NCI-H2107 treated with DMSO at 0.1 percent for 48 hours (cell line): ENCODE data around the gene SLC35A3.
"Not testable (repeated sequence)": the region's sequence is repeated elsewhere in the genome, so short reads cannot be mapped to it uniquely, and the experiment has no call there.

Experiments used
- DNase-seq: peaks from one replicate; lab custom pipeline; 2025; ENCODE audit not compliant: unreplicated experiment; lab: John Stamatoyannopoulos, UW

Gene SLC35A3

DNA sequence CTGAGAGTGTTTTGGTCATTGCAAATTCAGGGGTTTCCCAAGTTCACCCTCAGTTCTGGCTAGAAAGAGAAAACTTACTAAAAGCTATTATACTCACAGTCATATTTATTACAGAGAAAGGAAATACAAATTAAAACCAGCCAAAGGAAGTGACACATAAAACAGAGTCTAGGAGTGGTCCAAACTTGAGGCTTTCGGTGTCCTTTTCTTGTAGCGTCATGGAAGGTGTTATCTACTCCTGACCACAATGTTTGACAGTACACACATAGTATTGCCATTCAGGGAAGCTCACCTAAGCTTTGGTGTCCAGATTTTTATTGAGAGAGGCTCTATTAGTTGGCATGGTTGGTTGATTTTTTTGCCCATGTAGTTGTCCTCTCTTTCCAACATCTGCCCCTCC, 59.0 kb downstream of the SLC35A3 start:
- no peak for DNase-seq

DNA sequence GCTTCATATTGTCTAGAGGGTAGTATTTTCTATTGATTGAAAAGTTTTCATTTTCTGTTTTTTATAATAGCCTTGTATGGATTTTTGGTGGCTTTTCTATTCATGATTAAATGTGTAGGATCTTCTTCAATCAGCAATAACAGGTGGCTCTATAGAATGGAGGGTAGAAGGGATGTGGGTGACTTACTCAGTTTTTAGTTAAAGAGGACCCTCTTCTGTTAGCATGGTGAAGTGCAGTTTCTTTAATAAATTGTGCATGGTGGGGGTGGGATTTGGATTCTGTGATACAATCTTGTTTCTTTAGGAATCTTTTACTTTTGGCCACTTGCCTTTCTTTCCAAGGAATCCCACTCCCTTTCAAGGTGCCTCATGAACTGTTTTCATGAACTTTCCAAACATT, 64.7 kb downstream of the SLC35A3 start:
- DNase-seq: peak; percentile 68

DNA sequence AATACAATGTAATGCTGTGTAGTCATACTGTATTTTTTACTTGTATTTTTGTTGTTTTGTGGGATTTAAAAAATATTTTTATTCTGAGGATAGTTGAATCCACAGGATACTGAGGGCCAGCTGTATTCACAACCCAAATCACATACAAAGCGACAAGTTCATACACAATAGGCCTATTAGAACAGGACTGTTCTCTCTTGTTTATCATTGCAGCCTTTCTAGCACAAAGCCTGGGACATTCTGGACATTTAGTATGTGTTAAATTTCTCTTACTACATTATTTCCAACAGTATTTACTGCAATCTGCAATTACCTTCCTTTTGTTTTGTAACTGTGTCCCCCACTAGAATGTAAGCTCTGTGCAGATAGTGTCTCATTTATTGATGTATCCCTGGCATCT, 65.4 kb downstream of the SLC35A3 start:
- DNase-seq: no peak

DNA sequence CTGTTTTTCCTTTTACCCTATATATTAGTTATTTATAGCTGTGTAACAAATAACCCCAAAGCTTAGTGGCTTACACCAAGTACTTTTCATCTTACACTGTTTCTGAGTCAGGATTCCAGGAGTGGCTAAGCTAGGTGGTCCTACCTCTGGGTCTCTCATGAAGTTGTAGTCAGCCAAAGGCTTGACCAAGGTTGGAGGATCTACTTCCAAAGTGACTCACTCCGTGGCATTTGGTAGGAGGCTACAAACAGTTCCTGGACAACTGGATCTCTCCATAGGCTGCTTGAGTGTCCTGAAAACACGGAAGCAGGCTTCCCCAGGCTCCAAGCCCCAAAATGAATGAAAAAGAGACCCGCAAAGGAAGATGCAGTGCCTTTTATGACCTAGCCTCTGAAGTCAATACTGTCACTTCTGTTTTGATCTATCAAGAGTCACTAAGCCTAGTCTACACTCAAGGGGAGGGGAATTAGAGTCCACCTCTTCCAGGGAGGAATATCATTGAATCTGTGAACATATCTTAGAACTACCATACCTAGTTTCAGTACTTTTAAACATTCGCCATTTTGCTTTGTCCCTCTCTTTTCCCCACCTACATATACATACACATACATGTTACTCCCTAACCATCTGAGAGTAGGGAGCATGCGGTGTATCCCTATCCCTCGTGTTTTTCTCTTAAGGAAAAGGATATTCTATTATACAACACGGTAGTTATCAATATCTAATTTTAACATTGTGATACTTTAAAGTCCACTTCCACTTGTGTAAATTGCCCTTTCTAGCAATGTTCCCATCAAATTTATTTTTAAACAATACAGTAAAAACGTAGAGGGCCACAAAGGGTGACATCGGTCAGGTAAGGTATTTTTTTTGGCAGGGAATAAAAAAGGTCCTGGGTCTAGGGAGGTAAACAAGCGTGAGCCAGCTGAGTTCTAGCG, 67.2 kb downstream of the SLC35A3 start:
- peak; percentile 39 for DNase-seq

DNA sequence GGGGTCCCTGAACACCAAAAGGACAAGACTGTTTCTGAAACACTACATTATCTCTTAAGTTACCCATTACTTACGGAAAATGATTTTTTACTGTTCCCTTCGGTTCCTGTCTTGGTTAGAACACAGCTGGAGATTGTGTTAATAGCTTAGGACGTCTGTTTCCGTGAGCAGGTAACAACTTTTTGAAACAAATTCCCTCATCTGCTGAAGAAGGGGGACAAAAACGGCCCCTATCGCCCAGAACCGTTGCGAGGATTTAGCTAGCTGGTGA, 67.8 kb downstream of the SLC35A3 start:
- DNase-seq: peak; percentile 50

DNA sequence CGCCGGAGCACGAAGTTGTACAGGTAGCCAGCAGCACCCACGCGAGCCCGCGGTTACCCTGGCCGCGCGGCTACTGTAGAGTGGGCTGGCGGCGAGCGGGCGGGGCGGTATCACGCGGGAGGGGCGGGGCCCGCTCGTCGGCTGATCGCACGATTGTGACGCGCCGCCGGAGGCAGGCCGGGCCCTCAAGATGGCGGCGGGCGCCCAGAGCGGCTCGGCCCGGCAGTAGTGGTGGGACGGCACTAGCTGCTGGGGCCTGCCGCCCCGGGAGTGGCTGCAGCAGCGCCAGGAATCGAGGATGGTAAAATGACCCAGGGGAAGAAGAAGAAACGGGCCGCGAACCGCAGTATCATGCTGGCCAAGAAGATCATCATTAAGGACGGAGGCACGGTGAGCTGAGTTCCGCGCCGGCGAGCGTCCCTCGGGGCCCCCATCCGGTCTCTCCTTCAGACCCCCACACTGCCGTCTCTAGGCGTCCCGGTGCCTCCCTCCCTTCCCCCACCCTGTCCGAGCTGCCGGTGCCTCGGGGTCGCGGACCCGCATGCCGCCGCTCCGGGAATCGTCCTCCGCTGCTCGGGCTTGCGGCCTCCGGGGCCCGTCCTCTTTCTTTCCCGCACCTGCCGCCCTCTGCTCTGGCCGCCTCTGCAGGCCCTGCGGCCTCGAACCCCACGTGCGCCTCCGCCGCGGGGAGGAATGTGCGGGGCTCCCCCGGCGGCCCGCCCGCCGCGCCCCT, 68.3 kb downstream of the SLC35A3 start:
- peak; percentile 67 for DNase-seq

DNA sequence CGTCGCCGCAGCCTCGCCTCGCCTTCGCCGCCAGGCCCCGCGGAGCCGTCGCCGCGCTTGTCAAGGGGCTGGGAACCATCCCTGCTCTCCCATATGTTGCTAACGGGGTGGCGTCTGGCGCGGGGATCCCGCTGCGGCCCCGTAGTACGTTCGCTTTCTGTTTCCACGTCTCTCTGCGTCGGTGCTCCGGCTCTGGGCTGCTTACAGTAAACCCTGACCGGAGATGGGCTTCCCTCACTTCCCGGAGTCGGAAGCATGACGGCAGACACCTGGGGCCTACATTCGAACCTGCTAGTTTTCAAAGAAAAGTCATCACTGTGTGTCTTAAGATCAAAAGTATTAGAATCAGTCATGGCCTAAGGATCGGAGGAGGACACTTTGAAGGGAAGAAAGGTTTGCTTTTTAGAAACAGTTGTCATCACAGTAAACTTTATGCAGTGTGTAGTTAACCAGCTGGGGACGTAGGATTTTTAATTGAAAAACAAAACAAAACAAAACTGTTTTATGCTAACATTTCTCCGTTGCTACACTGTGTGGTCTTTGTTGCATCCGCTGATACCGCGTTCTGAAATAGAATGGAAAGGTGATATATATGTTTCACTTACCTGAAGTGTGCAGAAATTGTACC, 69.0 kb downstream of the SLC35A3 start:
- peak; percentile 58 for DNase-seq

DNA sequence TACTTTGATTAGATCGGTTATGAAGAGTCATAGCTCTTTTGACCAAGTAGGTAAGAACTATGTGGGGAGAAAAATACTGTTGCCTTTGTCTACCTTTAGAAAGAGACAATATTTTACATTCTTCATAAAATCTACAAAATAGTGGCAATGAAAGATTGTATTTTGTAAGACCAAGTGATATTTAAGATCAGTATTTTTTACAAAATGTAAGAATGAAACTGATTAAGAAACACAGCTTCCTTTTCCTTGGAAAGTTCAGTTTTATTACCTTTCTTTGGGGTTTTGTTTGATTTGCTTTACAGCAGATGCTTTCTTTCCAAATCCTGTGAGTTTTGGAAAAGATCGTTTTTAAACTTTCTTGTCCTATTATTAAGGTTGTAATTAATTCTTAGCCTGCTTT, 69.8 kb downstream of the SLC35A3 start:
- DNase-seq: no peak

DNA sequence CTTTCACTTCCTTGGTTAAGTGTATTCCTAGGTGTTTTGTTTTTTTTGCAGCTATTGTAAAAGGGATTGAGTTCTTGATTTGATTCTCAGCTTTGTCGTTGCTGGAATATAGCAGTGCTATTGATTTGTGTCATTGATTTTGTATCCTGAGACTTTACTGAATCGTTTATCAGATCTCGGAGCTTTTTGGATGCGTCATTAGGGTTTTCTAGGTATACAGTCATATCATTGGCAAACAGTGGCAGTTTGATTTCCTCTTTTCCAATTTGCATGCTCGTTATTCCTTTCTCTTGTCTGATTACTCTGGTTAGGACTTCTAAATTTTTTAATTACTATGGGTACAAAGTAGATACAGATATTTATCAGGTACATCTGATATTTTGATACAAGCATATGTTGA, 75.4 kb downstream of the SLC35A3 start:
- DNase-seq: no peak

DNA sequence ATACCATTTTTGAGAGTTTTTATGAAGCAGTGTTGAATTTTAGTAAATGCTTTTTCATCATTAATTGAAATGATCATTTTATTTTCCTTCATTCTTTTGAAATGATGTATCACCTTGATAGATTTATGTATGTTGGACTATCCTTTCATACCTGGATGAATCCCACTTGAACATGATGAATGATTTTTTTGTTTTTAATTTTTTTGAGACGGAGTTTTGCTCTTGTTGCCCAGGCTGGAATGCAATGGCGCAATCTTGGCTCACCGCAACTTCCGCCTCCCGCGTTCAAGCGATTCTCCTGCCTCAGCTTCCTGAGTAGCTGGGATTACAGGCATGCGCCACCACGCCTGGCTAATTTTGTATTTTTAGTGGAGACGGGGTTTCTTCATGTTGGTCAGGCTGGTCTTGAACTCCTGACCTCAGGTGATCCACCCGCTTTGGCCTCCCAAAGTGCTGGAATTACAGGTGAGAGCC, 77.5 kb downstream of the SLC35A3 start:
- DNase-seq: not testable (repeated sequence)

DNA sequence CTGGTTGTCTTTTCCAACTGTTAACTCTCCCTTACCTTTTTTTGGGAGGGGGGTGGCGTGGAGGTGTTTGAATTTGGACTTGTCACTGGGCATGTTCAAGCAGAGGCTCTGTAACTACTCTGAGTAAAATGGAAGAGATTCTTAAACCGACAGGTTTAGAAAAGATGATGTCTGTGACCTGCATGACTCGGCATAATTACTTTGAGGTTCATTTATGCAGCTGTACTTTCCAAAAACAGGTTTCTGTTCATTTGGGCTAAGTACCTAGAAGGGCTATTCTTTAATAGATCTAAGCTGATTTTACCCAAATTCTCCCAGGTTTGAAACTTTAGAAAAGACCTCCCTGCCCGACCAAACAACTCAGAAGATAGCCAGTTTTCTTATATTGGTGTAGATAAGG, 80.3 kb downstream of the SLC35A3 start:
- DNase-seq: no peak

DNA sequence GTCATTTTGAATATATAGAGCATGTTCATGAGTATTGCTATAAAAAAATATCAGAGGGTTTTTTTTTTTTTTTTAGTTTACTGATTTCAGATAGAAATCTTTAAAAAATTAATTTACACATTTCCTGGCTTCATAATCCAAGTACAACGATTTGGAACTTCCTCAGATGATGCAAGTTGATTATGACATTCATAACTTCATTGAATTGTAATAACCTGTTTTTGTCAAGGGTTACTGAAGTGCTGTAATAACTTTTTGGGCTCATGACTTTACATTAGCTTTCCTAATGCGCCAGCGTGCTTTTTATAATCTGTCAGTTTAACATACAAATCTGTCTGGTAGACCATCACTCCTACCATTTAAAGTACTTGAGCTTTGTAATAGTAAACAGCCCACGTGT, 81.6 kb downstream of the SLC35A3 start:
- no peak for DNase-seq

DNA sequence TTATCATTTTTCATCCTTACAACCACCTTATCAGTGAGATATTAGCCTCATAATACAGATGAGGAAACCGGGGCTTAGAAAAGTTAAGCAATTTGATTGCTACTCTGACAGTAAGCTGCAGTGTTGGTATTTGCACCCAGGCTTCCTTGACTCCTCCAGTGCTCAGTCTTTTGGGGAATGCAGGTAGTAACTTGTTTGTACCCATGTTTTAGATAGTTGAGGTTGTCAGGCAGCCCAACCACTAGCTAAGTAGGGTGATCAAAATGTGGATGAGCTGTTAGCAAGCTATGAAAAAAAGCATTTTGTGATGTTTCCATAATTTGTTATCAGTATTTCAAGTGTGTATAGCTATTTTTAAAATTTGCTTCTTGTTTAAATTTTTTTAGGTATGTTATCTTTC, 82.1 kb downstream of the SLC35A3 start:
- DNase-seq: no peak

DNA sequence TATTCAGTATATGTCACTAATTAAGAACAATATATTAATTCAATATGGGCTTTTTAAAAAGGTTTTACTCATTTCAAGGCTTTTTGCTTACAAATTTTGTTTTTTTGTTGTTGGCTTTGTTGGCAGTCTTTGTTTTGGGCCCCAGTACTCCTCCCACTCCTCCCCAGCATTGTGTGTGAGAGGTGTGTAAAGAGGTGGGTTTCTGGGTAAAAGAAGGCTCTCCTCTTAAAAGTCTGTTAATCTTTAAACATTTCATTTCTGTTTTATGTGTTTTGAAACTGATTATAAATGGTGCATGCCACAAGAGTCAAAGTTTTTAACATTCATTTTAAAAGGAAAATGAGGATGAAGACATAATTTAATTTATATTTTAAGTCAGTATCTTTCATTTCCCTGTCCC, 83.3 kb downstream of the SLC35A3 start:
- DNase-seq: no peak

DNA sequence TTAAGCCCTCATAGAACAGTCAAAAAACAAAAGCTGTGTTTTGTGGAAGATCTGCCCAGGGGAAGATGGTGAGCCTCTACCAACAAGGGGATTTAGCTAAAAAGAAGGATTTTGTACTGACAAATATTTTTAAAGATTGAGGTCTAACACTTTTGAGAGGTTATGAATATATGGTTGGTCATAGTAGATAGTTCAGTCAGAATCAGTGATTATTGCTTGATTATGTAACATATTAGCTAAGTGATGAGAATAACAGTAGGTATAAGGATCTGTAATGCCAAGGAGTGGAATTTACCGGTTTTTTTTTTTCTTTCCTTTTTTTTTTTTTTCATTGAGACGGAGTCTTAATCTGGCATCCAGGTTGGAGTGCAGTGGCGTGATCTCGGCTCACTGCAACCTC, 83.9 kb downstream of the SLC35A3 start:
- DNase-seq: no peak

DNA sequence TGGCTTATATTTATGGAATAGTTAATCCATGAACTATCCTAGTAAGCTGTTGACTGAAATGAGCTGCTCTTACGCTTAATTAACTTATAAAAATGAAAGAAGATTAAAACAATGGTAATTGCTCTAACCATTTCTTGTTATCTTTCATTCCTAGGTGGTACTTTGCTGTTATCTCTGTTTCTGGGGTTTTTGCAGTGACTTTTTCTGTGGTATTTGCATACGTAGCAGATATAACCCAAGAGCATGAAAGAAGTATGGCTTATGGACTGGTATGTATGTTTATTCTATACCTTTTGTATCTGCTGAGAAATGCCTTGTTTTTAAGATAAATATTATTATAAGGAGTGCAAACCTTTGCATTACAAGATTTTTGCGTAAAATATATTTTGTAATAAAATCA, 91.9 kb downstream of the SLC35A3 start:
- DNase-seq: no peak

DNA sequence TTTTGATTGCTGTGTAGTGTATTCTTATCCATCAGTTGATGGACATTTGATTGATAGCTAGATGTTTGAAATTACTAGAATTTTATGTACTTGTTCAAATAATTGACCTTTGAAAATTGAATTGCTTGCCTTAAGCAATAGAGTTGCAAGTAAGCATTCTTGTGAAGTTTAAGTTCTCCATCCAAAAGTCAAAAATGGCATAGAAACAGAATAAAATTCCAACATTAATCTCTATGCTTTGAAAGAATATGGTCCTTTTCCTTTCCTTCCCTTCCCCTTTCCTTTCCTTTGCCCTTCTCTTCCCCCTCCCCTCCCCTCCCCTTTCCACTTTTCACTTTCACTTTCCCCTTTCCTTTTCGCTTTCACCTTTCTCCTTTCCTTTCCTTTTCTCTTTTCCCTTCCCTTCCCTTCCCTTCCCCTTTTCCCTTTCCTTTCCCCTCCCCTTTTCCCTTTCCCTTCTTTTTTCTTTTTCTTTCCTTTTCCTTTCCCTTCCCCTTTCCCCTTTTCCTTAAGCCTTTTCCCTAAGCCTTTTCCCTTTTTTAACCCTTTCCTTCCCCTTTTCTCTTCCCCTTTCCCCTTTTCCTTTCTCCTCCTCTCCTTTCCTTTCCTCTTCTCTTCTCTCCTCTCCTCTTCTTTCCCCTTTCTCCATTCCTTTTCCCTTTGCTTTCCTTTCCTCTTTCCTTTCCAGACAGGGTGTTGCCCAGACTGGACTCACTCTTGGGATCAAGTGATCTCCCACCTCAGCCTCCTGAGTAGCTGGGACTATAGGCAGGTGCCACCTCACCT, 95.6 kb downstream of the SLC35A3 start:
- DNase-seq: no peak

DNA sequence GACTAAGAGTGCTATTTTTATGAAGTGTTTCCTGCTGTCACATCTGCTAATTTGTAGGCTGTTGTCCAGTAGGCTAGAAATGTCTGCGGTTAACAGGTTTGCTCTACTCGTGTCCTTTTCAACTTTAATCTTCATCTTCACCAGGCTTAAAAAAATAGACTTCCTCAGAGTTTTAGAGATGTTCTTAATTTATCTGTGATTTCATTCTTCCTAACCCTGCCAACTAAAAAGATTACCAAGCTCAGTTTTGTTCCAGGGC, 96.1 kb downstream of the SLC35A3 start:
- DNase-seq: no peak

DNA sequence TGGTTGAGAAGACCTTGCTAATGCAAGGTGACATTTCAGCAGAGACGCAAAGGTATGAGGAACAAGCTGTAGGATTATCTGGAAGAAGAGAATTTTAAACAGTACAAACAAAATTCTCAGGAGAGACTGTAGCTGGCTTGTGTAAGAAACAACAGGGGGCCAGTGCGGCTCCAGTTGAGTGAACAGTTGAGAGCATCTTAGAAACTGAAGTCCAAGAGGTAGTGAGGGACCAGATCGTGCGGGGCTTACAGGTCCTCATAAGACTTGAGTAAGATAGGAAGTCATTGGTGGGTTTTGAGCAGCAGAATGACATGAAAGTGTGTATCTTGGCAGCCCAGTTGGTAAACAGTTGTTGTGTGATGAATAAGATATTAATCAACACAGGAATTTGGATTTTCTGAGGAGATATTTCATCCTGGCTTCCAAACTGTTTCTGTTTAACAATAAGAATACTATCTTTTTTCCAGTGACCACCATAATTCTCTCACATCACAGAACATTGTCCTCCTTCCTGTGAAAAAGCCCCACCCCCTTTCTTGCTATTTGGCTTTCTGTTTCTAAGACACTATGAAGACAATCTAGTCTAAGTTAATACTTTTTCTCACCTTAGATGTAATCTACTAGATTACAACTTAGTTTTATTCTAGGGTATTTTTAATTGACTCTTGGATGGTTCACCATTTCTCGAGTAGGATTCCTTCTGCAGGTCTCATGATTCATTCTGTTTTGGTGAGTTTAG, 100.6 kb downstream of the SLC35A3 start:
- DNase-seq: no peak

DNA sequence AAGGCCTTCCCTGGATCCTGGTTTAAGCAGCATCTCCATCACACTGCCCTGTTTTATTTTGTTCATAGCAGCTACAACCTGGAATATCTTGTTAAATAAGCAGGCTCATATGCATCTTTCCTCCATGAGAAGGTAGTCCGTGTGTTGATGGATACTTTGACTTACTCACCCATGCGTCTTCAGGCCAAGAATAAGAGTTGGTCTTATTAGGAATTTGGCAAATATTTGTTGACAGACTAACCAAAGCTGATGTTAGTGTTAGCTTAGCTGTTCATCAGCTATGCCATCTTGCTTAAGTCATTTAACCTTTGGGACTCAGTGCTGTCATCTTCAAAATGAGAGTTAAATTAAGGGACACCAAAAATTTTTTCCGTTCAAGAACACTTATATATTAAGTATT, 103.7 kb downstream of the SLC35A3 start:
- DNase-seq: no peak
